ENCODE results near the gene CENPS. TPM values are rescaled to one million over a fixed set of nuclear protein-coding genes. Genes with fewer than 3 reads are reported as not detected.

CENPS gene
- total and polyA plus RNA-seq, 9 of the 15 experiments (the other 6 are each of a cell fraction or from before 2014, with no cell fraction given) = 10.2 to 36.0 (median 26.0) TPM

DNA sequence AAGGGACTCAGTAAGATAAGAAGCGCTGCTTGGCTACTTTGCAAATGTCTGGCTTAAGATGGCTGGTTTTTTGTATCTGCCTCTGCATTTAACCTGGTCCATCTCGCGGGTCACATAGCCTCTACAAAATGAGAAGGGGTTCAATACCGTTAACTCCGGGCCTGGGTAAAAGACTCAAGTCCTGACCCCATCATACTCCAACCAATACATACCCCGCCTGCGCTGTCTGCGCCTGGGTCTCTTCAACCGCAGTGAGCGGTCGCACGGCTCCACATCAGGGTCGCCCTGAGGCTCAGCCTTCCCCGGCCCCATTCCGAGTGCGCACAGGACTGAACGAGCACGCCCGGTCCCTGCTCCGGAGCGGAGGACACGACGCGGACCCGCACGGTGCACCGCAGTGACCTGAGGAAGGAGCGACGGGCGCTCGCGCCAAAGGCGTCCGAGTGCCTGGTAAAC, 31.9 kb upstream of the CENPS start (continued):
- TF ChIP-seq, protein P1, sequence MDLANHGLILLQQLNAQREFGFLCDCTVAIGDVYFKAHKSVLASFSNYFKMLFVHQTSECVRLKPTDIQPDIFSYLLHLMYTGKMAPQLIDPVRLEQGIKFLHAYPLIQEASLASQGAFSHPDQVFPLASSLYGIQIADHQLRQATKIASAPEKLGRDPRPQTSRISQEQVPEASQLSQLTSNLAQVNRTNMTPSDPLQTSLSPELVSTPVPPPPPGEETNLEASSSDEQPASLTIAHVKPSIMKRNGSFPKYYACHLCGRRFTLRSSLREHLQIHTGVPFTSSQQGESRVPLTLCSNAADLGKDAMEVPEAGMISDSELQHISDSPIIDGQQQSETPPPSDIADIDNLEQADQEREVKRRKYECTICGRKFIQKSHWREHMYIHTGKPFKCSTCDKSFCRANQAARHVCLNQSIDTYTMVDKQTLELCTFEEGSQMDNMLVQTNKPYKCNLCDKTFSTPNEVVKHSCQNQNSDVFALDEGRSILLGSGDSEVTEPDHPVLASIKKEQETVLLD (IDR thresholded peaks at IDR 0.05) = no peak
- TF ChIP-seq ZBTB1 (CRISPR knock-in tag; IDR thresholded peaks at IDR 0.05; ENCODE audit: borderline replicate concordance, low read depth) (no peak), NFE2 (IDR thresholded peaks at IDR 0.05; ENCODE audit: low read depth) (no peak), DPF2 (IDR thresholded peaks at IDR 0.05) (no peak), ZFP36 (IDR thresholded peaks at IDR 0.05; ENCODE audit: low read depth, low read length, partially characterized antibody) (no peak), TAF15 (IDR thresholded peaks at IDR 0.05; ENCODE audit: low read depth, low read length) (0 out of 2 replicates have a peak, but pooled peaks have one; percentile 61), NR2F6 (CRISPR knock-in tag; IDR thresholded peaks at IDR 0.05) (no peak), KDM4B (IDR thresholded peaks at IDR 0.05; ENCODE audit: borderline replicate concordance in 2 of 2, low read depth in 1 of 2) (no peak), ZNF445 (CRISPR knock-in tag; IDR thresholded peaks at IDR 0.05; ENCODE audit: low read depth) (no peak), MYC (IDR thresholded peaks at IDR 0.05; ENCODE audit: low read depth, low read length) (no peak), MYC (CRISPR knock-in tag; IDR thresholded peaks at IDR 0.05; ENCODE audit: borderline replicate concordance, low read depth) (0 out of 2 replicates have a peak, but pooled peaks have one; percentile 62), PRMT5 (CRISPR knock-in tag; IDR thresholded peaks at IDR 0.05) (no peak), CBFB (CRISPR knock-in tag; IDR thresholded peaks at IDR 0.05) (0 out of 2 replicates have a peak, but pooled peaks have one; percentile 15), FOXP1 (CRISPR knock-in tag; IDR thresholded peaks at IDR 0.05) (0 out of 2 replicates have a peak, but pooled peaks have one; percentile 14), FOS (IDR thresholded peaks at IDR 0.05; ENCODE audit: extremely low read depth, insufficient read length) (no peak), RAD21 (CRISPR knock-in tag; conservative IDR thresholded peaks at IDR 0.05 in 1 of 2, IDR thresholded peaks at IDR 0.05 in 1 of 2) (no peak), PTBP1 (IDR thresholded peaks at IDR 0.05; ENCODE audit: low read depth, low read length) (no peak)
- TF ChIP-seq, protein P2, sequence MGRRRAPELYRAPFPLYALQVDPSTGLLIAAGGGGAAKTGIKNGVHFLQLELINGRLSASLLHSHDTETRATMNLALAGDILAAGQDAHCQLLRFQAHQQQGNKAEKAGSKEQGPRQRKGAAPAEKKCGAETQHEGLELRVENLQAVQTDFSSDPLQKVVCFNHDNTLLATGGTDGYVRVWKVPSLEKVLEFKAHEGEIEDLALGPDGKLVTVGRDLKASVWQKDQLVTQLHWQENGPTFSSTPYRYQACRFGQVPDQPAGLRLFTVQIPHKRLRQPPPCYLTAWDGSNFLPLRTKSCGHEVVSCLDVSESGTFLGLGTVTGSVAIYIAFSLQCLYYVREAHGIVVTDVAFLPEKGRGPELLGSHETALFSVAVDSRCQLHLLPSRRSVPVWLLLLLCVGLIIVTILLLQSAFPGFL (CRISPR knock-in tag; IDR thresholded peaks at IDR 0.05) = 0 out of 2 replicates have a peak, but pooled peaks have one; percentile 3
- TF ChIP-seq, protein P3, sequence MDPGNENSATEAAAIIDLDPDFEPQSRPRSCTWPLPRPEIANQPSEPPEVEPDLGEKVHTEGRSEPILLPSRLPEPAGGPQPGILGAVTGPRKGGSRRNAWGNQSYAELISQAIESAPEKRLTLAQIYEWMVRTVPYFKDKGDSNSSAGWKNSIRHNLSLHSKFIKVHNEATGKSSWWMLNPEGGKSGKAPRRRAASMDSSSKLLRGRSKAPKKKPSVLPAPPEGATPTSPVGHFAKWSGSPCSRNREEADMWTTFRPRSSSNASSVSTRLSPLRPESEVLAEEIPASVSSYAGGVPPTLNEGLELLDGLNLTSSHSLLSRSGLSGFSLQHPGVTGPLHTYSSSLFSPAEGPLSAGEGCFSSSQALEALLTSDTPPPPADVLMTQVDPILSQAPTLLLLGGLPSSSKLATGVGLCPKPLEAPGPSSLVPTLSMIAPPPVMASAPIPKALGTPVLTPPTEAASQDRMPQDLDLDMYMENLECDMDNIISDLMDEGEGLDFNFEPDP (CRISPR knock-in tag; IDR thresholded peaks at IDR 0.05) = no peak
- TF ChIP-seq, protein P4, sequence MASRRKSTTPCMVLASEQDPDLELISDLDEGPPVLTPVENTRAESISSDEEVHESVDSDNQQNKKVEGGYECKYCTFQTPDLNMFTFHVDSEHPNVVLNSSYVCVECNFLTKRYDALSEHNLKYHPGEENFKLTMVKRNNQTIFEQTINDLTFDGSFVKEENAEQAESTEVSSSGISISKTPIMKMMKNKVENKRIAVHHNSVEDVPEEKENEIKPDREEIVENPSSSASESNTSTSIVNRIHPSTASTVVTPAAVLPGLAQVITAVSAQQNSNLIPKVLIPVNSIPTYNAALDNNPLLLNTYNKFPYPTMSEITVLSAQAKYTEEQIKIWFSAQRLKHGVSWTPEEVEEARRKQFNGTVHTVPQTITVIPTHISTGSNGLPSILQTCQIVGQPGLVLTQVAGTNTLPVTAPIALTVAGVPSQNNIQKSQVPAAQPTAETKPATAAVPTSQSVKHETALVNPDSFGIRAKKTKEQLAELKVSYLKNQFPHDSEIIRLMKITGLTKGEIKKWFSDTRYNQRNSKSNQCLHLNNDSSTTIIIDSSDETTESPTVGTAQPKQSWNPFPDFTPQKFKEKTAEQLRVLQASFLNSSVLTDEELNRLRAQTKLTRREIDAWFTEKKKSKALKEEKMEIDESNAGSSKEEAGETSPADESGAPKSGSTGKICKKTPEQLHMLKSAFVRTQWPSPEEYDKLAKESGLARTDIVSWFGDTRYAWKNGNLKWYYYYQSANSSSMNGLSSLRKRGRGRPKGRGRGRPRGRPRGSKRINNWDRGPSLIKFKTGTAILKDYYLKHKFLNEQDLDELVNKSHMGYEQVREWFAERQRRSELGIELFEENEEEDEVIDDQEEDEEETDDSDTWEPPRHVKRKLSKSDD (conservative IDR thresholded peaks at IDR 0.05; ENCODE audit: low read length) = no peak
- TF ChIP-seq, protein P5, sequence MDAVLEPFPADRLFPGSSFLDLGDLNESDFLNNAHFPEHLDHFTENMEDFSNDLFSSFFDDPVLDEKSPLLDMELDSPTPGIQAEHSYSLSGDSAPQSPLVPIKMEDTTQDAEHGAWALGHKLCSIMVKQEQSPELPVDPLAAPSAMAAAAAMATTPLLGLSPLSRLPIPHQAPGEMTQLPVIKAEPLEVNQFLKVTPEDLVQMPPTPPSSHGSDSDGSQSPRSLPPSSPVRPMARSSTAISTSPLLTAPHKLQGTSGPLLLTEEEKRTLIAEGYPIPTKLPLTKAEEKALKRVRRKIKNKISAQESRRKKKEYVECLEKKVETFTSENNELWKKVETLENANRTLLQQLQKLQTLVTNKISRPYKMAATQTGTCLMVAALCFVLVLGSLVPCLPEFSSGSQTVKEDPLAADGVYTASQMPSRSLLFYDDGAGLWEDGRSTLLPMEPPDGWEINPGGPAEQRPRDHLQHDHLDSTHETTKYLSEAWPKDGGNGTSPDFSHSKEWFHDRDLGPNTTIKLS (IDR thresholded peaks at IDR 0.05; ENCODE audit: borderline replicate concordance, low read depth) = no peak

Measured in K562 (cell line).